A549 treated with AZD9567 at 1 μM for 4 hours (cell line): ENCODE measurements around the gene MRPL39. TPM values are rescaled to one million over a fixed set of nuclear protein-coding genes. Genes with fewer than 3 reads are reported as not detected.

ENCODE experiments used
- total RNA-seq: library from RNA; stranded (reverse); fragments of 200-300 nt; extraction: Qiagen RNA extraction; gene quantifications from 5 replicates; pipeline ENCODE4 v1.2.3, GENCODE V29; 2022; ENCODE audit not compliant: insufficient read depth

MRPL39 gene
- 31.2 to 35.8 TPM (median 34.4 TPM) in 5 replicates for total RNA-seq

GRCh38 chr21:25607151-25608043 lies at the start of gene MRPL39:
MRPL39 (minus strand) TSS chr21:25607481; CDS start chr21:25607475, 6 bp downstream.

GRCh38 chr21:25638660-25639550 lies 31.6 kb upstream of the MRPL39 start, which contains the start of gene JAM2:
JAM2 (plus strand) TSS chr21:25639258; CDS start chr21:25639822, 564 bp downstream.

Other genes starting within 250 kb of the MRPL39 start
- gene JAM2, start 31.8 kb upstream of the MRPL39 start, total RNA-seq, result 0.21 TPM in 1 of 5 replicates, not detected in the others
- 205 to 224 TPM (median 217 TPM) in 5 replicates for gene ATP5PF, start 127.4 kb upstream of the MRPL39 start, total RNA-seq
- 5.0 to 8.7 TPM (median 6.7 TPM) in 5 replicates for gene GABPA, start 127.5 kb upstream of the MRPL39 start, total RNA-seq